HG03442 (cell line): ENCODE results near the gene SGIP1.
"Not testable (repeated sequence)": the region's sequence is repeated elsewhere in the genome, so short reads cannot be mapped to it uniquely, and the experiment has no call there.

Experiments
- ATAC-seq: cut with Tn5 transposase; IDR thresholded peaks from one replicate; pipeline ENCODE4 v1.9.1; 2021; ENCODE audit warnings: mild to moderate bottlenecking, moderate library complexity; ENCODE audit not compliant: unreplicated experiment

Gene SGIP1

GRCh38 chr1:66758241-66758755 lies 224.3 kb downstream of the SGIP1 start:
- peak; percentile 100 for ATAC-seq

- no peak for ATAC-seq
Observed at GRCh38 chr1:66760506-66760905, 226.6 kb downstream of the SGIP1 start.

- ATAC-seq: no peak
Observed at GRCh38 chr1:66761221-66761620, 227.3 kb downstream of the SGIP1 start.

GRCh38 chr1:66764994-66765578 lies 231.1 kb downstream of the SGIP1 start:
- ATAC-seq: peak; percentile 82

GRCh38 chr1:66767626-66768025 lies 233.7 kb downstream of the SGIP1 start:
- ATAC-seq: no peak

GRCh38 chr1:66768965-66769364 lies 235.0 kb downstream of the SGIP1 start:
- ATAC-seq: no peak

- no peak for ATAC-seq
Observed at GRCh38 chr1:66769512-66770229, 235.7 kb downstream of the SGIP1 start.

- ATAC-seq: no peak
Observed at GRCh38 chr1:66770240-66770639, 236.3 kb downstream of the SGIP1 start.

GRCh38 chr1:66770694-66771093 lies 236.7 kb downstream of the SGIP1 start:
- no peak for ATAC-seq

- no peak for ATAC-seq
Observed at GRCh38 chr1:66773227-66773626, 239.3 kb downstream of the SGIP1 start.

GRCh38 chr1:66774438-66774837 lies 240.5 kb downstream of the SGIP1 start:
- ATAC-seq: no peak

- ATAC-seq: no peak
Observed at GRCh38 chr1:66775646-66776045, 241.7 kb downstream of the SGIP1 start.

GRCh38 chr1:66777831-66778230 lies 243.9 kb downstream of the SGIP1 start:
- ATAC-seq: no peak

GRCh38 chr1:66778266-66778665 lies 244.3 kb downstream of the SGIP1 start:
- ATAC-seq: no peak

- no peak for ATAC-seq
Observed at GRCh38 chr1:66778969-66779368, 245.0 kb downstream of the SGIP1 start.

GRCh38 chr1:66779475-66780078 lies 245.6 kb downstream of the SGIP1 start:
- no peak for ATAC-seq

GRCh38 chr1:66785800-66786199 lies 251.8 kb downstream of the SGIP1 start:
- ATAC-seq: not testable (repeated sequence)

GRCh38 chr1:66787641-66788040 lies 253.7 kb downstream of the SGIP1 start:
- ATAC-seq: no peak

GRCh38 chr1:66788231-66788939 lies 254.4 kb downstream of the SGIP1 start:
- peak; percentile 94 for ATAC-seq

- ATAC-seq: no peak
Observed at GRCh38 chr1:66791621-66792610, 258.0 kb downstream of the SGIP1 start.
